Activated CD4-positive, alpha-beta T cell treated with anti-CD3 and anti-CD28 coated beads for 24 hours (primary cell): ENCODE measurements around the gene GAL3ST3.
"Not testable (repeated sequence)": the region's sequence is repeated elsewhere in the genome, so short reads cannot be mapped to it uniquely, and the experiment has no call there.

ENCODE experiments used
- DNase-seq, 2 donors: peaks; one replicate each; pipeline ENCODE4 v3.0.0-alpha.2; 2020; ENCODE audit warnings: low read depth in 2 of 2

Gene GAL3ST3

GRCh38 chr11:66044757-66045156, 4.2 kb downstream of the GAL3ST3 start:
- no peak for DNase-seq

- no peak for DNase-seq
Observed at GRCh38 chr11:66042996-66043906, 5.7 kb downstream of the GAL3ST3 start.

GRCh38 chr11:66042227-66042995, 6.5 kb downstream of the GAL3ST3 start:
- no peak for DNase-seq

- no peak for DNase-seq
Observed at GRCh38 chr11:66039765-66040164, 9.2 kb downstream of the GAL3ST3 start.

GRCh38 chr11:66037327-66037726, 11.6 kb downstream of the GAL3ST3 start:
- no peak for DNase-seq

- DNase-seq = no peak
Observed at GRCh38 chr11:66036334-66036710, 12.6 kb downstream of the GAL3ST3 start.

- DNase-seq = no peak
Observed at GRCh38 chr11:66035653-66036333, 13.2 kb downstream of the GAL3ST3 start.

- no peak for DNase-seq
Observed at GRCh38 chr11:66032957-66033735, 15.8 kb downstream of the GAL3ST3 start.

GRCh38 chr11:66026017-66026529, 22.9 kb downstream of the GAL3ST3 start, which contains the start of gene CATSPER1:
Gene CATSPER1, minus strand, starts transcription at chr11:66026479. Its CDS starts 100 bp downstream, at chr11:66026379.
- no peak for DNase-seq

GRCh38 chr11:66023186-66023440, 25.8 kb downstream of the GAL3ST3 start:
- DNase-seq = not testable (repeated sequence)

- peak; percentile 76 to 78 for DNase-seq
Observed at GRCh38 chr11:66022401-66023185, 26.4 kb downstream of the GAL3ST3 start.

GRCh38 chr11:66020618-66021357, 28.2 kb downstream of the GAL3ST3 start:
- DNase-seq = no peak

GRCh38 chr11:66020212-66020611, 28.7 kb downstream of the GAL3ST3 start:
- no peak for DNase-seq

- no peak for DNase-seq
Observed at GRCh38 chr11:66017321-66017720, 31.6 kb downstream of the GAL3ST3 start.

GRCh38 chr11:66016793-66017177, 32.2 kb downstream of the GAL3ST3 start:
- DNase-seq = no peak

- no peak for DNase-seq
Observed at GRCh38 chr11:66015936-66016792, 32.8 kb downstream of the GAL3ST3 start.

- DNase-seq = no peak
Observed at GRCh38 chr11:66015454-66015881, 33.5 kb downstream of the GAL3ST3 start.

- no peak for DNase-seq
Observed at GRCh38 chr11:66014804-66015453, 34.0 kb downstream of the GAL3ST3 start.

GRCh38 chr11:66013762-66014100, 35.2 kb downstream of the GAL3ST3 start:
- no peak for DNase-seq
